ENCODE results near the gene RNF222.

- TF ChIP-seq CTCF (IDR thresholded peaks at IDR 0.05) (no peak), POLR2A (IDR thresholded peaks at IDR 0.05) (no peak), EP300 (IDR thresholded peaks at IDR 0.05) (no peak)
Observed at GRCh38 chr17:8387914-8388651, 9.5 kb downstream of the RNF222 start.

Measured in ovary (tissue), 3 donors.